SK-N-SH (cell line): ENCODE measurements around the gene CLEC2D. TPM values are rescaled to one million over a fixed set of nuclear protein-coding genes. Genes with fewer than 3 reads are reported as not detected.

Experiments
- CTCF ChIA-PET: fragments of 300-600, 350-600 bp; formaldehyde crosslinking; extraction: SDS; loops from one replicate; lab custom pipeline; 2021; lab: Yijun Ruan, JAX
- POLR2A ChIA-PET: fragments of 350-600 bp; sonication (Branson Sonifier 250); formaldehyde crosslinking; extraction: SDS; loops from one replicate; lab custom pipeline; 2020; ENCODE audit warnings: antibody characterized with exemption, inconsistent platforms; lab: Yijun Ruan, JAX
- DNase-seq: peaks from one replicate; pipeline ENCODE4 v3.0.0; 2012
- H2AFZ ChIP-seq: fragments of 200-600 bp; sonication (generic); 2 replicates; pipeline ENCODE4 v1.8.1; 2016; ENCODE audit warnings: antibody characterized with exemption, mild to moderate bottlenecking, low read depth
- H3F3A ChIP-seq: fragments of 200-600 bp; sonication (generic); replicated peaks from 2 replicates; pipeline ENCODE3; 2016; ENCODE audit warnings: antibody characterized with exemption, mild to moderate bottlenecking; ENCODE audit not compliant: insufficient read depth
- H3K27ac ChIP-seq, 2 experiments: fragments of 200-500 bp in 1 of 2; fragments of 200-600 bp in 1 of 2; sonication (Bioruptor generic) in 1 of 2; sonication (generic), shearing (Covaris generic) in 1 of 2; 2 replicates each; pipeline versions ENCODE4 v1.5.1 to v1.6.1; 2014 to 2016; ENCODE audit warnings: low read depth in 2 of 2, inconsistent platforms in 1 of 2, low read length in 1 of 2, mild to moderate bottlenecking in 1 of 2, mixed read lengths in 1 of 2
- H3K27me3 ChIP-seq: fragments of 200-600 bp; sonication (generic), shearing (Covaris generic); 2 replicates; pipeline ENCODE4 v1.6.1; 2016; ENCODE audit warnings: mixed run types; ENCODE audit not compliant: insufficient read depth
- H3K36me3 ChIP-seq, 2 experiments: fragments of 200-500 bp in 1 of 2; fragments of 200-600 bp in 1 of 2; sonication (Bioruptor generic) in 1 of 2; sonication (generic) in 1 of 2; replicated peaks in 1 of 2; 2 replicates each; pipeline versions ENCODE3 to v1.5.1; 2014 to 2016; ENCODE audit warnings: low read length in 1 of 2, mild to moderate bottlenecking in 1 of 2; ENCODE audit not compliant: insufficient read depth in 2 of 2, control insufficient read depth in 1 of 2
- H3K4me1 ChIP-seq, 2 experiments: fragments of 200-500 bp in 1 of 2; fragments of 200-600 bp in 1 of 2; sonication (Bioruptor generic) in 1 of 2; sonication (generic), shearing (Covaris generic) in 1 of 2; 2 replicates each; pipeline versions ENCODE4 v1.5.1 to v1.6.1; 2014 to 2016; ENCODE audit warnings: low read depth in 1 of 2, low read length in 1 of 2, mixed run types in 1 of 2; ENCODE audit not compliant: insufficient read depth in 2 of 2, control insufficient read depth in 1 of 2
- H3K4me2 ChIP-seq: fragments of 200-600 bp; sonication (generic), shearing (Covaris generic); 2 replicates; pipeline ENCODE4 v1.6.1; 2017; ENCODE audit warnings: mixed run types
- H3K4me3 ChIP-seq, 2 experiments: fragments of 200-500 bp in 1 of 2; fragments of 200-600 bp in 1 of 2; sonication (Bioruptor generic) in 1 of 2; sonication (generic), shearing (Covaris generic) in 1 of 2; 2 replicates each; pipeline versions ENCODE4 v1.5.1 to v1.8.1; 2014 to 2016; ENCODE audit warnings: low read depth in 2 of 2, inconsistent platforms in 1 of 2, low read length in 1 of 2, mild to moderate bottlenecking in 1 of 2, mixed read lengths in 1 of 2, moderate library complexity in 1 of 2
- H3K79me2 ChIP-seq: fragments of 200-600 bp; sonication (generic); 2 replicates; pipeline ENCODE4 v1.8.1; 2017; ENCODE audit warnings: mild to moderate bottlenecking; ENCODE audit not compliant: insufficient read depth
- H3K9ac ChIP-seq: fragments of 200-600 bp; sonication (generic); 2 replicates; pipeline ENCODE4 v1.6.1; 2017; ENCODE audit warnings: mixed run types
- H3K9me2 ChIP-seq: fragments of 200-600 bp; sonication (generic); 2 replicates; pipeline ENCODE4 v1.6.1; 2017; ENCODE audit warnings: mixed run types
- H3K9me3 ChIP-seq: fragments of 200-600 bp; sonication (generic); 2 replicates; pipeline ENCODE4 v1.6.1; 2017; ENCODE audit warnings: mixed run types, mild to moderate bottlenecking, moderate library complexity
- H4K20me1 ChIP-seq: fragments of 200-600 bp; sonication (generic); 2 replicates; pipeline ENCODE4 v1.6.1; 2017; ENCODE audit warnings: mild to moderate bottlenecking, mixed run types; ENCODE audit not compliant: insufficient read depth
- FOSL2 ChIP-seq: IDR thresholded peaks from 2 replicates; pipeline ENCODE4 v1.4.0; 2012; ENCODE audit warnings: low read depth, mild to moderate bottlenecking, moderate library complexity, borderline replicate concordance
- FOXJ3 ChIP-seq: sonication (generic); formaldehyde crosslinking; IDR thresholded peaks from 2 replicates; pipeline ENCODE4 v1.5.1; 2020; ENCODE audit warnings: mild to moderate bottlenecking, missing genetic modification reagents
- NRF1 ChIP-seq: IDR thresholded peaks from 2 replicates; pipeline ENCODE4 v1.6.1; 2012; ENCODE audit warnings: low read depth, mild to moderate bottlenecking, low read length
- POLR2AphosphoS5 ChIP-seq: IDR thresholded peaks from 2 replicates; pipeline ENCODE4 v1.6.1; 2012; ENCODE audit warnings: low read depth, low read length
- RFX5 ChIP-seq: IDR thresholded peaks from 2 replicates; pipeline ENCODE4 v1.6.1; 2012; ENCODE audit warnings: mild to moderate bottlenecking, improper control_type of control experiment, low read length
- SIN3A ChIP-seq: IDR thresholded peaks from 2 replicates; pipeline ENCODE4 v1.6.1; 2012; ENCODE audit warnings: low read depth, mild to moderate bottlenecking, low read length, moderate library complexity, borderline replicate concordance
- TAF1 ChIP-seq: IDR thresholded peaks from 2 replicates; pipeline ENCODE4 v1.6.1; 2012; ENCODE audit warnings: low read depth, mild to moderate bottlenecking, low read length, moderate library complexity, borderline replicate concordance
- TEAD4 ChIP-seq: IDR thresholded peaks from 2 replicates; pipeline ENCODE4 v1.4.0; 2012; ENCODE audit warnings: mild to moderate bottlenecking, borderline replicate concordance; ENCODE audit not compliant: insufficient read depth
- USF1 ChIP-seq: IDR thresholded peaks from 2 replicates; pipeline ENCODE4 v1.4.0; 2012; ENCODE audit warnings: low read depth, borderline replicate concordance
- ZBTB33 ChIP-seq: IDR thresholded peaks from 2 replicates; pipeline ENCODE4 v1.4.0; 2012; ENCODE audit warnings: low read depth, borderline replicate concordance
- WGBS: methylation state at CpG from one replicate; pipeline ENCODE4 v1.1.6; 2017; ENCODE audit warnings: low lambda C conversion rate; 5-methylcytosine and 5-hydroxymethylcytosine counted together
- polyA plus RNA-seq, 3 experiments: library from polyadenylated mRNA; depleted of rRNA; stranded (reverse); fragments of >200 nt; gene quantifications; 2 replicates each; pipeline ENCODE4 v1.2.3, GENCODE V29; 2012
- TF ChIP-seq, protein P1 (sequence below): IDR thresholded peaks from 2 replicates; pipeline ENCODE4 v1.4.0; 2012; ENCODE audit warnings: low read depth
- TF ChIP-seq, protein P2 (sequence below): fragments of 150-350 bp; IDR thresholded peaks from 2 replicates; pipeline ENCODE4 v1.6.1; 2017; ENCODE audit warnings: antibody characterized with exemption, low read length, low read depth, borderline replicate concordance
- TF ChIP-seq, protein P3 (sequence below): fragments of 150-350 bp; IDR thresholded peaks from 2 replicates; pipeline ENCODE4 v1.6.1; 2016; ENCODE audit warnings: mild to moderate bottlenecking, low read depth, low read length

The CLEC2D gene
- polyA plus RNA-seq, 1 of the 3 experiments (the other 2 are of a cell fraction) = 0.81 TPM

GRCh38 chr12:9730011-9730410 lies 60.5 kb downstream of the CLEC2D start:
- WGBS = 6% methylated on average over 3 of the region's 3 CpGs
- H2AFZ ChIP-seq = no peak overlapping the region
- ChIA-PET POLR2A (no interaction called here), CTCF (interaction anchor here (1.0 to 1.7 kb wide), 5 partner anchors 8 to 22 kb away, joined by 3 to 7 read pairs (median 5); no protein-coding TSS in a partner anchor)
- no peaks in the 10 kb centered on the region for H3K4me1 ChIP-seq
- H3K9me2 ChIP-seq = no peaks in the 10 kb centered on the region
- H3K36me3 ChIP-seq = no peaks in the 10 kb centered on the region
- H3K79me2 ChIP-seq = no peaks in the 10 kb centered on the region
- no peaks in the 10 kb centered on the region for H4K20me1 ChIP-seq
- DNase-seq = no peak
- no peaks in the 10 kb centered on the region for H3F3A ChIP-seq
- TF ChIP-seq FOSL2 (no peak), TAF1 (no peak), USF1 (no peak), POLR2AphosphoS5 (no peak), FOXJ3 (CRISPR knock-in tag) (no peak), RFX5 (no peak), ZBTB33 (no peak)
- TF ChIP-seq, protein P1, sequence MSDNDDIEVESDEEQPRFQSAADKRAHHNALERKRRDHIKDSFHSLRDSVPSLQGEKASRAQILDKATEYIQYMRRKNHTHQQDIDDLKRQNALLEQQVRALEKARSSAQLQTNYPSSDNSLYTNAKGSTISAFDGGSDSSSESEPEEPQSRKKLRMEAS = no peak
- TF ChIP-seq, protein P2, sequence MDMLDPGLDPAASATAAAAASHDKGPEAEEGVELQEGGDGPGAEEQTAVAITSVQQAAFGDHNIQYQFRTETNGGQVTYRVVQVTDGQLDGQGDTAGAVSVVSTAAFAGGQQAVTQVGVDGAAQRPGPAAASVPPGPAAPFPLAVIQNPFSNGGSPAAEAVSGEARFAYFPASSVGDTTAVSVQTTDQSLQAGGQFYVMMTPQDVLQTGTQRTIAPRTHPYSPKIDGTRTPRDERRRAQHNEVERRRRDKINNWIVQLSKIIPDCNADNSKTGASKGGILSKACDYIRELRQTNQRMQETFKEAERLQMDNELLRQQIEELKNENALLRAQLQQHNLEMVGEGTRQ = no peak
- TF ChIP-seq, protein P3, sequence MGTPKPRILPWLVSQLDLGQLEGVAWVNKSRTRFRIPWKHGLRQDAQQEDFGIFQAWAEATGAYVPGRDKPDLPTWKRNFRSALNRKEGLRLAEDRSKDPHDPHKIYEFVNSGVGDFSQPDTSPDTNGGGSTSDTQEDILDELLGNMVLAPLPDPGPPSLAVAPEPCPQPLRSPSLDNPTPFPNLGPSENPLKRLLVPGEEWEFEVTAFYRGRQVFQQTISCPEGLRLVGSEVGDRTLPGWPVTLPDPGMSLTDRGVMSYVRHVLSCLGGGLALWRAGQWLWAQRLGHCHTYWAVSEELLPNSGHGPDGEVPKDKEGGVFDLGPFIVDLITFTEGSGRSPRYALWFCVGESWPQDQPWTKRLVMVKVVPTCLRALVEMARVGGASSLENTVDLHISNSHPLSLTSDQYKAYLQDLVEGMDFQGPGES = no peak
- no peak overlapping the region for H3K4me2 ChIP-seq
- H3K9ac ChIP-seq = no peak overlapping the region
- H3K9me3 ChIP-seq = no peaks in the 10 kb centered on the region
- peaks cover 17% of the 10 kb centered on the region; the same call in 1 of the 2 replicates for H3K27me3 ChIP-seq
- no peak overlapping the region for H3K27ac ChIP-seq
- H3K4me3 ChIP-seq = no peak overlapping the region

DNA sequence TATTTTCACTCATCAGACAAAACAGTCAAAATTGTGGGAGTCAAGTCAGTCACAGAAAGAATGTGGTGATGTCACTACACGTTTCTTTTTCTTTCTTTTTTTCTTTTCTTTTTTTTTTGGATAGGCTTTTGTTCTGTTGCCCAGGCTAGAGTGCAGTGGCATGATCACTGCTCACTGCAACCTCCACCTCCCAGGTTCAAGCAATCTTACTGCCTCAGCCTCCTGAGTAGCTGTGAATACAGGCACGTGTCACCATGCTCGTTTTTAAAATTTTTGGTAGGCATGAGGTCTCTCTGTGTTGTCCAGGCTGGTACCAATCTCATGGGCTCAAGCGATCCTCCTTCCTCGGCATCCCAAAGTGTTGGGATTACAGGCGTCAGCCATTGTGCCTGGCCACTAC lies 61.1 kb downstream of the CLEC2D start:
- Histone ChIP-seq H4K20me1 (no peaks in the 10 kb centered on the region), H3F3A (no peaks in the 10 kb centered on the region), H3K4me2 (no peak overlapping the region)
- DNase-seq = no peak
- no peak for TF ChIP-seq TEAD4
- TF ChIP-seq SIN3A = no peak
- TF ChIP-seq NRF1 = no peak
- TF ChIP-seq, protein P2 = no peak
- TF ChIP-seq, all 33 proteins: peak for 0
- Histone ChIP-seq H3K79me2 (no peaks in the 10 kb centered on the region), H3K27ac (no peak overlapping the region), H3K4me1 (no peaks in the 10 kb centered on the region), H3K4me3 (no peak overlapping the region), H2AFZ (no peak overlapping the region), H3K9me2 (no peaks in the 10 kb centered on the region), H3K9ac (no peak overlapping the region), H3K9me3 (no peaks in the 10 kb centered on the region), H3K27me3 (peaks cover 18% of the 10 kb centered on the region; the same call in 1 of the 2 replicates), H3K36me3 (no peaks in the 10 kb centered on the region)
- WGBS = 22% methylated on average over 6 of the region's 6 CpGs
- POLR2A ChIA-PET = no interaction called here
- CTCF ChIA-PET = interaction anchor here (1.0 to 1.7 kb wide), 6 partner anchors 9 to 195 kb away, joined by 3 to 7 read pairs (median 4); no protein-coding TSS in a partner anchor
